Measurements from ENCODE around the gene RXRA. TPM values are rescaled to one million over a fixed set of nuclear protein-coding genes. Genes with fewer than 3 reads are reported as not detected.

RXRA gene
- total RNA-seq, 1 donor: 26.4 TPM

DNA sequence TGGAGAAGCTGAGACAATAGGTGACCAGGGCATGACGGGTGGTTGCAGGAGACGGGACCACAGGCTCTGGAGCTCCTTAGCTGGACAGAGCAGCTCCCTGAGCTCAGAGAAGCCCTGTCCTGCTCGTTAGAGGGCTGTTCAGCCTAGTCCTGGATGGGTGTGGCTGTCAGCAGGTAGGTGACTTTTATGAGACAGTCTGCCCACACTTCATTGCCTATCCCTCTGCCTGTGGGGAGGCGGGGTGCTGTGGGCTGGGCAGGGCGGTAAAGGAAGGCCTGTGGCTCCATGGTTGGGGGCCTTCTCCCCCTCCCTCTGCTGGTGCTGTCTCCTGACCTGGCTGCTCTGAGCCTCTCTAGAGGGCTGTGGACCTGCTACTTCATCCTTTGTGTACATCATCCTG lies 134.6 kb downstream of the RXRA start:
- H3K27ac ChIP-seq (ENCODE audit: low read depth, low read length): no peak overlapping the region
- H3K36me3 ChIP-seq (ENCODE audit: insufficient read depth, low read length): no peaks in the 10 kb centered on the region
- H3K4me3 ChIP-seq (ENCODE audit: insufficient read depth, low read length): no peak overlapping the region
- H2AFZ ChIP-seq (ENCODE audit: low read length): no peak overlapping the region
- DNase-seq (ENCODE audit: insufficient read length, low spot score, missing footprints): no peak
- no peaks in the 10 kb centered on the region for H3K27me3 ChIP-seq (ENCODE audit: insufficient read depth, low read length)
- no peaks in the 10 kb centered on the region for H4K20me1 ChIP-seq (ENCODE audit: insufficient read depth, low read length)
- no peaks in the 10 kb centered on the region for H3K79me2 ChIP-seq (ENCODE audit: insufficient read depth, low read length)
- peaks cover 4% of the 10 kb centered on the region for H3K9me3 ChIP-seq (ENCODE audit: low read depth, low read length)
- TF ChIP-seq, protein P1, sequence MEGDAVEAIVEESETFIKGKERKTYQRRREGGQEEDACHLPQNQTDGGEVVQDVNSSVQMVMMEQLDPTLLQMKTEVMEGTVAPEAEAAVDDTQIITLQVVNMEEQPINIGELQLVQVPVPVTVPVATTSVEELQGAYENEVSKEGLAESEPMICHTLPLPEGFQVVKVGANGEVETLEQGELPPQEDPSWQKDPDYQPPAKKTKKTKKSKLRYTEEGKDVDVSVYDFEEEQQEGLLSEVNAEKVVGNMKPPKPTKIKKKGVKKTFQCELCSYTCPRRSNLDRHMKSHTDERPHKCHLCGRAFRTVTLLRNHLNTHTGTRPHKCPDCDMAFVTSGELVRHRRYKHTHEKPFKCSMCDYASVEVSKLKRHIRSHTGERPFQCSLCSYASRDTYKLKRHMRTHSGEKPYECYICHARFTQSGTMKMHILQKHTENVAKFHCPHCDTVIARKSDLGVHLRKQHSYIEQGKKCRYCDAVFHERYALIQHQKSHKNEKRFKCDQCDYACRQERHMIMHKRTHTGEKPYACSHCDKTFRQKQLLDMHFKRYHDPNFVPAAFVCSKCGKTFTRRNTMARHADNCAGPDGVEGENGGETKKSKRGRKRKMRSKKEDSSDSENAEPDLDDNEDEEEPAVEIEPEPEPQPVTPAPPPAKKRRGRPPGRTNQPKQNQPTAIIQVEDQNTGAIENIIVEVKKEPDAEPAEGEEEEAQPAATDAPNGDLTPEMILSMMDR (IDR thresholded peaks at IDR 0.05; ENCODE audit: extremely low read depth, low read depth, low read length): no peak
- no peak overlapping the region for H3K4me2 ChIP-seq (ENCODE audit: insufficient read depth, low read length)
- peaks cover 24% of the 10 kb centered on the region for H3K4me1 ChIP-seq (ENCODE audit: insufficient read depth, low read length)

GRCh38 chr9:134461426-134461982 lies 135.2 kb downstream of the RXRA start:
- no peaks in the 10 kb centered on the region for H3K27me3 ChIP-seq (ENCODE audit: insufficient read depth, low read length)
- no peaks in the 10 kb centered on the region for H4K20me1 ChIP-seq (ENCODE audit: insufficient read depth, low read length)
- H3K4me2 ChIP-seq (ENCODE audit: insufficient read depth, low read length): no peak overlapping the region
- H3K4me3 ChIP-seq (ENCODE audit: insufficient read depth, low read length): no peak overlapping the region
- H3K79me2 ChIP-seq (ENCODE audit: insufficient read depth, low read length): no peaks in the 10 kb centered on the region
- TF ChIP-seq, protein P1 (IDR thresholded peaks at IDR 0.05; ENCODE audit: extremely low read depth, low read depth, low read length): no peak
- DNase-seq (ENCODE audit: insufficient read length, low spot score, missing footprints): no peak
- H3K4me1 ChIP-seq (ENCODE audit: insufficient read depth, low read length): peaks cover 22% of the 10 kb centered on the region
- peaks cover 4% of the 10 kb centered on the region for H3K9me3 ChIP-seq (ENCODE audit: low read depth, low read length)
- no peak overlapping the region for H2AFZ ChIP-seq (ENCODE audit: low read length)
- no peak overlapping the region for H3K27ac ChIP-seq (ENCODE audit: low read depth, low read length)
- no peaks in the 10 kb centered on the region for H3K36me3 ChIP-seq (ENCODE audit: insufficient read depth, low read length)

DNA sequence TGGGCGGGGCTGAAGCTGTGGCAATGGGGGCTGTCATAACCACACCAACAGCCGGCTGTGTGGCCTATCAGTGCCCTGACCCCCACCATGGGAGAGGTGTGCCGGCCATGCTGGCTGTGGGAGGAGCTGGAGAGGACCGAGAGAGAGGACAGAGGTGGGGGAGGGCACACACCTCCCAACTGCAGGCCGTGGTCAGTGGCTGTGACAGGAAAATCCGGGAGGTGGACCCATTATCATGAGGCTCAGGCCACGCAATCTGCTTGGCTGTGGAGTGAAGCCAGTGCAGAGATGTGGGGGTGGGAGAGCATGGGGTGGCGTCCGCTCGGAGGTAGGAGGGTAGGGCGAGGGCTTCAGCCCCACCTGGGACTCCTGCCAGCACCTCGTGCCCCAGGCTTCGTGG lies 136.1 kb downstream of the RXRA start:
- no peaks in the 10 kb centered on the region for H3K27me3 ChIP-seq (ENCODE audit: insufficient read depth, low read length)
- H3K4me1 ChIP-seq (ENCODE audit: insufficient read depth, low read length): peaks cover 14% of the 10 kb centered on the region
- no peaks in the 10 kb centered on the region for H3K36me3 ChIP-seq (ENCODE audit: insufficient read depth, low read length)
- H2AFZ ChIP-seq (ENCODE audit: low read length): no peak overlapping the region
- H3K27ac ChIP-seq (ENCODE audit: low read depth, low read length): no peak overlapping the region
- no peak for DNase-seq (ENCODE audit: insufficient read length, low spot score, missing footprints)
- no peak overlapping the region for H3K4me3 ChIP-seq (ENCODE audit: insufficient read depth, low read length)
- H4K20me1 ChIP-seq (ENCODE audit: insufficient read depth, low read length): no peaks in the 10 kb centered on the region
- peaks cover 4% of the 10 kb centered on the region for H3K9me3 ChIP-seq (ENCODE audit: low read depth, low read length)
- H3K79me2 ChIP-seq (ENCODE audit: insufficient read depth, low read length): no peaks in the 10 kb centered on the region
- no peak overlapping the region for H3K4me2 ChIP-seq (ENCODE audit: insufficient read depth, low read length)
- TF ChIP-seq, protein P1 (IDR thresholded peaks at IDR 0.05; ENCODE audit: extremely low read depth, low read depth, low read length): no peak

GRCh38 chr9:134463280-134463679 lies 137.0 kb downstream of the RXRA start:
- Histone ChIP-seq H3K4me1 (ENCODE audit: insufficient read depth, low read length) (peaks cover 8% of the 10 kb centered on the region), H3K27ac (ENCODE audit: low read depth, low read length) (no peak overlapping the region), H3K4me2 (ENCODE audit: insufficient read depth, low read length) (no peak overlapping the region), H3K27me3 (ENCODE audit: insufficient read depth, low read length) (no peaks in the 10 kb centered on the region), H3K36me3 (ENCODE audit: insufficient read depth, low read length) (no peaks in the 10 kb centered on the region), H3K4me3 (ENCODE audit: insufficient read depth, low read length) (no peak overlapping the region), H4K20me1 (ENCODE audit: insufficient read depth, low read length) (no peaks in the 10 kb centered on the region), H2AFZ (ENCODE audit: low read length) (no peak overlapping the region), H3K9me3 (ENCODE audit: low read depth, low read length) (peaks cover 4% of the 10 kb centered on the region), H3K79me2 (ENCODE audit: insufficient read depth, low read length) (no peaks in the 10 kb centered on the region)
- no peak for DNase-seq (ENCODE audit: insufficient read length, low spot score, missing footprints)
- TF ChIP-seq, protein P1 (IDR thresholded peaks at IDR 0.05; ENCODE audit: extremely low read depth, low read depth, low read length): no peak
